ENCODE results near the gene THUMPD1.
"Not testable (repeated sequence)": the region's sequence is repeated elsewhere in the genome, so short reads cannot be mapped to it uniquely, and the experiment has no call there.

The THUMPD1 gene

DNA sequence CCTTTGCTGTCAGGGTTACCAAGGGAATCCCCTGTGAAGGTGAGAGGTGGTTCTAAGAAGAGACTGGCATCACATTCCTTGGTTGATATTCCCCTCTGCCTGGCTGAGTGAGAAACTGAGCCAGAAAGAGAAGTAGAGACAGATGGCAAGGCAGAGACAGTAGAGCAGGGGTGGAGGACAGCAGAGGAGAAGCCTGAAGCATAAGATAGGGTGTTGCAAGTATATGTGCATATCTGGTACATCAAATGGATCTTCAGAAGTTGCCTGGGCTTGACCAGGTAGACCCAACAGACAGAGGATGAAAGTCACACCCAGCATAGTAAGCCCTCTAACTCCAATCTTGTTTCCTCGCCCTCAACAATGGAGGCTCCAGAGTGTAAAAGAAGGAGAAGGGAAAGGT is 7.9 kb upstream of the THUMPD1 start:
- FAIRE-seq (no peak), DNase-seq (ENCODE audit: low spot score) (no peak)

DNA sequence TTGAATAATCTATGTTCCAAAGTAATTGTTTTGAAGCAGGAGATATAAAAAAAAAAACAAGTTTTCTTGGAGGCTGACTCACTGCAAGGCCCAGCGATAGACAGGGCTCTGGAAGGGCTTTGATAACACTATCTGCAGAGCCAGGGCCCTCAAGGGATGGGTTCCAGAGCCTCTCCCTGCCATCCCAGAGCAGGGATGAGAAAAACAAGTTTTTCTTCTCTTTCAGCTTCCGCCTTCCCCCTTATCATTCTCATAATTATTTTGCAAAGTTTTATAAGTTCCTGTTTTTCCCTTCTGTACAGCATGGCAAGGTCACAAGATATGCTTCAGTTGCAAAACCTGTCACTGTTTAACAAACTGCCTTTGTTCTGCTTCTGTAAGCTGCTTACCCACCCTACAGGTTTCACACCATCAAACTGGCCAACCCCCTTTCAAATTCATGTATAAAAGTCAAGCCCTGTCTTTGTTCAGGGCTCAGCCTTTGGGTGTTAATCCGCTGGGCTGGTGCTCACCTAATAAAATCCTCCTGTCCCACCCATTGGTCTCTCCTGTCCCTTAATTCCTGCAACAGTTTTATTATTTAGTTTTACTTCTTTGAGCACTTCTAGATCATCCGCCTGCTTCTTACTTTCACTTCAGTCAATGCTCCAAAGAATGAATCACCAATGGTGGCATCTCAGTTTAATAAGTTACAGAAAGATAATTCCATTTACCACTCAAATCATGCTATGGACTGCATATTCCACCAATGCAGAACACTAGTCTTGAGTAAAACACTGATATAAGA is 5.6 kb upstream of the THUMPD1 start:
- peak; percentile 24 for DNase-seq (ENCODE audit: low spot score)
- FAIRE-seq = peak; percentile 82

DNA sequence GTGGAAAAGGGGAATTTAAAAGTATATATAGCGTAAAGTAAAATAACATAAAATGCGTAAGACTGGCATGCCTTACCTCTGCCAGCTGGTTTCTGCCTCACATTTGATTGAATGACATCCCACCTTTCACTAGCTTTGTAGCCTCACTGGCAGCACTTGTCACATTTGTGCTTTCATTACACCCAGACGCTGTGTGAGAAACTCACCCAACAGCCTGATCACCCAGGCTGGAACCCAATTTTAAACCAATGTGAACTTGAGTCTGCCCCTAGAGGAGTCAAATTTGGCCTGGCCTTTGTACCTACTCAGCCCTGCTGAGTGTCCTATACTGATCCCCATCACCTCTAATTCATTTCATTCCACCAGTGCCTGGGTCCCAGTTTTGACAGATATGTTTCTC is 4.8 kb upstream of the THUMPD1 start:
- DNase-seq (ENCODE audit: low spot score) = no peak
- FAIRE-seq = no peak

DNA sequence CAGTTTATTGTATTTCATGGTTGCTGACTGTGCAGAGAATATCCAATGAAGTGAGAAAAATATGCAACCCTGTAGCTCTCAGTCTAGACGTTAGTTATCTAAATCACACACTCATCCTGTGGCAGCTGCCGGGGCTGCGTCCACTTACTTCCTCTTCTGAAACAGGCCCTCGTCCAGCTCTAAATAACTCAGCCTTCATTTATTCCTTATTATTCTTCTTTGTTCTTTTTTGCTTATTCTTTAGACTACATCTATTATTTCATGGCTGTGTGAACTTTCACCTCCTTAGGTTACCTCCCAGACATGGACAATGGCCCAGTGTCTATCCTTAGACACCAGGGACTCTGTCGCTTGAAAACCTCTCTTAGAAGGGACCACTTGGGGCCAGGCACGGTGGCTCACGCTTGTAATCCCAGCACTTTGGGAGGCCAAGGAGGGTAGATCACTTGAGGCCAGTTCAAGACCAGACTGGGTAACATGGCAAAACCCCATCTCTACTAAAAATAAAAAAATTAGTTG is 3.4 kb upstream of the THUMPD1 start:
- FAIRE-seq = no peak
- no peak for DNase-seq (ENCODE audit: low spot score)

DNA sequence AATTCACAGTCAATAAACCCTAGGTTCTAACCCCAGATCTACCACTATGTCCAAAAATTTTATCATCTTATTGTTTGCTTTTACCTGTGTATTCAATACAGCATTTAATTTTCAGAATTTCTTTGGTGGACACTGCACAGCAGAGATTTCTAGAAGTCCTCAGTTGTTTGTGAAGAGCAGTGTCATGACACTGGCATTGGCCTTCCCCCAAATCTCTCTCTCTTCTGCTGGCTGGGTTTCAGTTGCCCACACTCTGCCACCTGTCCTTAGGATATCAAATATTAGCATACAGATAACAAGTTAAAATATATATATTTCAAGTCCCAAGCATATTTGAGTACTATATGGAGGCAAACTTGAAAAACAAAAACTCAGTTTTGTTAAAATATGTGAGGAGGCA is 2.0 kb upstream of the THUMPD1 start:
- FAIRE-seq (no peak), DNase-seq (ENCODE audit: low spot score) (no peak)

DNA sequence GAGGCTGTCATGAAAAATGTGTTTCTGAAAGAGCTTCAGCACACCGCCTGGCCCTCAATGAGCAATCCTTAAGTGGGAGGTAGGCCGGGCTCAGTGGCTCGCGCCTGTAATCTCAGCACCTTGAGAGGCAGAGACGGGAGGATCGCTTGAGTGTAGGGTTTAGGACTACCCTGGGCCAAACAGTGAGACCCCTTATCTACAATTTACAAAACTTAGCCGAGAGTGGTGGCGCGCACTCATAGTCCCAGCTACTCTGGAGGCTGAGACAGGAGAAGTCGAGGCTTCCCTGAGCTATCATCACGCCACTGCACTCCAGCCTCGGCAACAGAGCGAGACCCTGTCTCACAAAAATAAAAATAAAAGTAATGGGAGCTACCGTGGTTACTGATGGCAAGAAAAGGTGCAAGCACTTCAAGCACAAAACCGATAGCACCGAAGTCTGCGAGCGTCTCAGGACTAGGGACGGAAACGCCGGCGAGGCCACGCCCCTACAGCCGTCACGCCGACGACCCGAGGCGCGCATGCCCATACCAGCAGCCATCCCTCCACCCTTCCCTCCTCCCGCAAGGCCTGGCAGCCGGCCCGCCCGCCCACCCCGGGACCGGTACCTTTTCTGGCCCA is 607 bp downstream of the THUMPD1 start:
- FAIRE-seq (no peak), DNase-seq (ENCODE audit: low spot score) (peak; percentile 57)

DNA sequence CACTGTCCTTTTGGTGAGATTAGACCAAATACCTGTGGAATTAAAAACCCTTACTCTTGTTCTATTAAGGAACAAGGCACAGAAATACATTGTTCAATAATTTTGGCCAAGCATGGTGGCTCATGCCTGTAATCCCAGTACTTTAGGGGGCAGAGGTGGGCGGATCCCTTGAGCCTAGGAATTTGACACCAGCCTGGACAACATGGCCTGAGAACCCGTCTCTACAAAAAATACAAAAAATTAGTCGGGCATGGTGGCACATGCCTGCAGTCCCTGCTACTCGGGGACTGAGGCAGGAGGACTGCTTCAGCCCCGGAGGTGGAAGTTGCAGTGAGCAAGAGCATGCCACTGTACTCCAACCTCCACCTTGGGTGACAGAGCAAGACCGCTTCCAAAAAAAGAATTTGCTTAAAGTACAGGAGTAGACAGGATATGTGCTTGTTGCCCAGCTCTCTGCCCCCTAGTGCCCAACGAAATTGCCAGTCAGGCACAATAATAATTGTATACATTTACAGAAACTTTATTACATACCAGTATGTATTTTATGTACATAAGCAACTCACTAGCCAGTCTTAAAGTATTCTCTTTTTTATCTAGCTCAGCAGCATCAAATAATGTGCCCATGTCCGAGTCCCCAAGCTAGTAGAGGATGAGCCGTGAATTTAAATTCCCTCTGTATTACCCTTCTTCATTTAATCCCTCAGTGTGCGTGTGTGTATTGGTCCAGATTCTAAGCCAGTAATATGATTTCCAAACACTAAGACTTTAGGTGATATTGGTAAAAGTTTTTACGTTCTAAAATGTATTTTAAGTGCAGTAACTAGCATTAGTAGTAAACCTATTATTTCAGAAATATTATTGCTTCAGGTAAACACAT is 1.4 kb downstream of the THUMPD1 start:
- peak; percentile 10 for DNase-seq (ENCODE audit: low spot score)
- FAIRE-seq = no peak

DNA sequence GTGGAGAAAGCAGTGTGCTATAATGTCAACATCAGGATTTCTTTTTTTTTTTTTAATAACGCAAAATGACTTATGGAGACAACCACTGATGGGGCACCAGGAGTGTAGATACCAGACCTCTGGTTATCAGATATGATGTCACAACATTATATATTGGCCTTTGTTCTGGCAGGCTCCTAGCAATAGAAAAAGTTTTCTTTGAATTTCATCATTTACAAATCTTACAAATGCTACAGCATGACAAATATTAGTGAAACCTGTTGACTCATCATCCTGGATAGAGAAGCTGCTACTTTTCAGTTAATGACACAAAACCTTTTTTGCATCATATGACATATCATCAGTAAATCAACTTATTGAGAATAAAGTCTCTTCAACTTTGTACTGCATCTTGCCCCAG is 6.1 kb downstream of the THUMPD1 start:
- DNase-seq (ENCODE audit: low spot score) (no peak), FAIRE-seq (no peak)

DNA sequence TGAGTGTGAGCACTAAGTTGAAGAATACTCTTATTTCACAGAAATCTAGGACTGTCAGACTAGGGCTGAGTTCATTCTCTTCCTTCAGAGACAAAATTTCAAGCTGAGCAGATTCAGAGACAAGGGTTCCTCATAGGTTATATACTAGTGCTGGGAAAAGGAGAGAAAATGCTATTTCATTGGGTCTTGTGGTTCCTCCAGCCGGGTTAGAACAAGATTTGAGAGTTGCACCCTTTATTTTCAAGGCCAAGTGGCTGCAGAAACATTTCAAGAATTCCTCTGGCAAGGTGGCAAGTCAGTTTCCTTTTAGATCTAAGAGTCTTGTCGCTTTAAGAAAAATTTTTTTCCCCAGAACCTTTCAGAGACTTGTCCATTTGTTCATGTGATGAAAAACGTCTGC is 6.8 kb downstream of the THUMPD1 start:
- FAIRE-seq (no peak), DNase-seq (ENCODE audit: low spot score) (no peak)

DNA sequence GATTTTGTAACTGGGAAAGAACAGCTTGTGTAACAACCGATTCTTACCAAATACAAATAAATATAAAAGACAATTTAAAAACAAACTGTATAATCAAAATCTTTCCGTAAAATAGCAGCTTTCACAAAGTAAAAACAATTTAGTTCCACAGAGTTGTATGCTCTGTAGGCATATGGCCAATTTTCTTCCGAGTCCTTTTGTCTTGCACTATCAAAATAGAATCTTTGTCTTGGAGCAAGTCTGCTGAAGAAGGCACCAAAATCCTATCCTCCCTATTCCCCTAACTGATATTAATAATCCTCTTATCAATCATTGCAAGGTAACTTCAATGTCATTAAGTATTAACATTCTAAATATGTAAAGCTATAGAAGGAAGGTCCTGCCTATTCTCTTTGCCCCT is 7.6 kb downstream of the THUMPD1 start:
- DNase-seq (ENCODE audit: low spot score) (no peak), FAIRE-seq (no peak)

DNA sequence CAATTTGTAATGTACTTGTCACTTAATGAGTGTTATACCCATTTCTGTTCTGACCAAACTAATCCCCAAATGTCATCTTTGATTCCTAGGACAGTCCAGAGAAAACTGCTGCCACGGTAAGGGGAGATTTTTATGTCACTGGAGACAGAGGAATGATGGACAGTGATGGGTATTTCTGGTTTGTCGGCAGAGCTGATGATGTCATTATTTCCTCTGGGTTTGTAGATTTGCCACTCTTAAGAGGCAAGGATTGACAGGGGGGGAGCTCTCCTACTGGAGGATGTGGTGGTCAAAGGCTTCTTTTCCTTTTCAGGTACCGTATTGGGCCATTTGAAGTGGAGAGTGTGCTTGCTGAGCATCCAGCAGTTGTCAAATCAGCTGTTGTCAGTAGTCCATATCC is 12.5 kb downstream of the THUMPD1 start:
- DNase-seq (ENCODE audit: low spot score) (no peak), FAIRE-seq (no peak)

DNA sequence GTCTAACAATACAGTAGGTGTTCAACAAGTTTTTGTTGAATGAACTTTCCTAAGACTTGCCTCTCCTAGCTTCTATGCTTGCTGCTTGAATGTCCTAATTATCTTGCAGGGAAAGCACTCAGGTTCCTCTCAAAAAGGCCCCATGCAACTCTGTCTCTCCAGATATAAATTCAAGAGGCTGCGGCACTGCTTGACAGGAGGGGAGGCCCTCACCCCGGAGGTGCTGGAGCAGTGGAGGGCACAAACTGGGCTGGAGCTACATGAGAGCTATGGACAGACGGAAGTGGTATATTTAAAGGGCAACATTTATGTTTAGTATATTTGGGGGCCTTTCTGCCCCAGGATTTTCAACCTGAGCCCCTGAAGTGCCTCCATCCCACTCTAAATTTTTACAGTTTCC is 14.4 kb downstream of the THUMPD1 start:
- DNase-seq (ENCODE audit: low spot score) (no peak), FAIRE-seq (no peak)

DNA sequence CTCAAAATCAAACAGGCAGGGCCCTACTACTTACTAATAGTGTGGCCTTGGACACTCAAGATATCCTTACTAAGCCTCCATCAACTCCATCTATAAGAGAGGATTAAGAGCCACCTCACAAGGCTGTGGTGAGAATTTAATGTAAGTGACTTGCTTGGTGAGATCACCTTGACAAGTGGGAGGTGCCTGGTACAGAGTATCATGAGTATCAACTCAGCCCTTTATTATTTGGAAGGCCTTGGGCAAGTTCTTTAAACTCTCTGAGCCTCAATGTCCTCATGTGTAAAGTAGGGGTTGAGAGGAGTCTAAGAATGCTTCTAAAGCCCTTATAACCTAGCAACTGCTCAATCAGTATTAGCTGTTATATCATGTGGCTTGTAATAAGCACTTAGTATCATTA is 15.0 kb downstream of the THUMPD1 start:
- FAIRE-seq (no peak), DNase-seq (ENCODE audit: low spot score) (no peak)

DNA sequence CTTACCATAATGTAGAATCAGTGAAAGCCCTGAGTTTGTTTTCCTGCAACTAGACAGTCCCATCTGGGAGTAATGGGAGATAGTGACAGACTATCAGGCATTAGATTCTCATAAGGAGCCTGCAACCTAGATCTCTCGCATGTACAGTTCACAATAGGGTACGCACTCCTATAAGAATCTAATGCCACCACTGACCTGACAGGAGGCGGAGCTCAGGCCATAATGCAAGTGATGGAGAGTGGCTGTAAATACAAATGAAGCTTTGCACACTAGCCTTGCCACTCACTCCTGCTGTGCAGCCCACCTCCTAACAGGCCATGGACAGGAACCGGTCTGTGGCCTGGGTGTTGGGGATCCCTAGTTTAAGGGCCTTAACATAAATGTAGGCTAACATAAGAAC is 21.4 kb downstream of the THUMPD1 start:
- DNase-seq (ENCODE audit: low spot score) (no peak), FAIRE-seq (no peak)

DNA sequence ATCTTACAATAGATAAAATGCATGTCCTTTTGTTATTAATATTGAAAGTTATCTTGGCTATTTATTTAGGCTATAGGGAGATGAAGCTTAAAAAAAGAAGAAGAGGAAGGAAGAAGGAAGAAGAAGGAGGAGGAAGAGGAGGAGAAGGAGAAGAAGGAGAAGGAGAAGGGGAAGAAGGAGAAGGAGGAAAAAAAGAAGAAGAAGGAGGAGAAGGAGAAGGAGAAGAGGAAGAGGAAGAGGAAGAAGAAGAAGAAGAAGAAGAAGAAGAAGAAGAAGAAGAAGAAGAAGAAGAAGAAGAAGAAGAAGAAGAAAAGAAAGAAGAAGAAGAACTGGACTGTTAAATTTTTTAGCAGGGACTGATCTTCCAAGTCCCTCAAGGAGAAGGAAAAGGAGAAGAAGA is 23.9 kb downstream of the THUMPD1 start:
- not testable (repeated sequence) for FAIRE-seq; DNase-seq (ENCODE audit: low spot score)

DNA sequence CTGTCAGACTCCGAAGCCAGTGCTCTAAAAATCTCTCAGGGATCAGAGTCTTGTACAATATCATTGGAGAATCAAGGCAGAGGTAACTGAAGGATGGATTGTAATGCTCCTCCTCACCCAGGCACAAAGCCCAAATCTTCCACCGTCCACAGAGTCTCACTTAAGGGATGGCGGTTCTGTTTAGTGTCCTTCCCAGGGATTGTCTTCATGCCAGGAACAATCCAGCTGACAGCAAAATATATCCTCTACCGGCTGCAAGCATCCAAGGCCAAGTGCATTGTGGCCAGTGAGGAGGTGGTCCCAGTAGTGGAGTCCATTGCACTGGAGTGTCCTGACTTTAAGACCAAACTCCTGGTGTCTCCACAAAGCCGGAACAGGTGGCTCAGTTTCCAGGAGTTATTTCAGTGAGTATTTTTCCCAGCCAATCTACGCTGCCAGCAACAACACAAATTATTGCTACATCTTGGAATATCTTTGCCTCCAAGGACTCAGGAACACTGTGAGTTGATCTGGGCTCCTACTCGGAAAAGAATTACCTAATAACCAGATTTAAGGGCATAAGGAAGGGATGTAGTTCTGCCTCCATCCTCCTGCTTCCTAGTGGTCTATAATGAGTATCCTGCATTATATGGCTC is 30.2 kb downstream of the THUMPD1 start:
- FAIRE-seq (no peak), DNase-seq (ENCODE audit: low spot score) (no peak)

DNA sequence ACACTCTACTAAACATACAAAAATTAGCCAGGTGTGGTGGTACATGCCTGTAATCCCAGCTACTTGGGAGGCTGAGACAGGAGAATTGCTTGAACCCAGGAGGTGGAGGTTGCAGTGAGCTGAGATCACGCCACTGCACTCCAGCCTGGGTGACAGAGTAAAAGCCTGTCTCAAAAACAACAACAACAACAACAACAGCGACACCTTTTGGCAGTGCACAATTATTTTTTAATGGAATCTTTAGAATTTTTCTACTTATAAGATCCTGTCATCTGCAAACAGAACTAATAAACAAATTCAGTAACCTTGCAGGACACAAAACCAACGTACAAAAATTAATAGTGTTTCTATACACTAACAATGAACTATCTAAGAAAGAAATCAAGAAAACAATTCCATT is 33.5 kb downstream of the THUMPD1 start:
- not testable (repeated sequence) for FAIRE-seq; DNase-seq (ENCODE audit: low spot score)

DNA sequence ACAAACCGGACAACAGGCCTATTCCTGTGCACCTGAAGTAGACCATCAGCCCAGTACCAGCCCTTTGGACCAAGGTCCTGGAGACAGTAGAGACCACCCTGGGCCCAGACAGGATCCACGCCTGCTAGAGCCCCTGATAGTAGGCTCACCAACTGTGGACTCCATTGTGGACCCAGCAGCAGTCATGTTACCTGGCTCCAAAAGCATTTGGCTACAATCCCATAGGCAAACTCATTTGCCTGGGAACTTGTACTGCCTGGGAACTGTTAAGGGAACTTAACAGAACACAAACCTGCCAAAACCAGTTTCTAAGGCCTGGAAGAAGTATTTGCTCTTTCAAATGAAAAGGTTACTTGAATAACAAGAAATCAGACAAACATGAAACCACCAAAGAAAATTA is 34.2 kb downstream of the THUMPD1 start:
- DNase-seq (ENCODE audit: low spot score) = no peak
- no peak for FAIRE-seq

DNA sequence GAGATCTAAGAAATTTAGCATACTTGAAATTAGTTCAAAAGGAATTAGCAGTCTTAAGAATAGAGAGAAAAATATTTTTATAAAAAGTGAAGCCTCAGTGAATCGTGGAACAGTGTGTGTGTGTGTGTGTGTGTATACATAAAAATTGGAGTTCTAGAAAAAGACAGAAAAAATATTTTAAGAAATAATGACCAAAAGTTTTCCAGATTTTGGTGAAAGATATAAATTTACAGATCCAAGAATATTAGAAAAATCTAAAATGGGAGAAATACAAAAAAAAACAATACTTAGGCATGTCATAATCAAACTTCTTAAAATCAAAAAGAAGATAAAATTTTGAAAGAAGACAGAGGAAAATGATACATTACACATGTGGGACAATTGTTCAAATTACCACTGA is 35.6 kb downstream of the THUMPD1 start:
- not testable (repeated sequence) for FAIRE-seq

DNA sequence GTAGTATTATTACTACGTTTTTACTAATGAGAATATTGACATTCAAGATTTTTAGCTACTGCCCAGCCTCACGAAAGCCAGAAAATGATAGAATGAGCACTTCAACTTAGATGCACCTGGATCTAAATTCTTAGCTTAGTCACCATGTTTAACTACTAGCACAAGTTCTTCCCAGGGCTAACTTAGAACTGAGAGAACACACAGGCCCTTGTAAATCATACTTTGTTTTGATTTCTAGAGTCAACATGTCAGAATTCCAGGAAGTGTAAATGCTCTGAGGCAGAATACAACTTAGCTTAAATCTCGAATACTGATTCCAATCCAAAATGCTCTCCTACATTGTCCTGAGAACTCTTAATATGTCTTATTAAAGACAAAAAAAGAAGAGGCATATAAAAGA is 37.3 kb downstream of the THUMPD1 start:
- DNase-seq (ENCODE audit: low spot score) (no peak), FAIRE-seq (no peak)

More for the DNA sequence above, 35.6 kb downstream of the THUMPD1 start:
- not testable (repeated sequence) for DNase-seq (ENCODE audit: low spot score)

DNA sequence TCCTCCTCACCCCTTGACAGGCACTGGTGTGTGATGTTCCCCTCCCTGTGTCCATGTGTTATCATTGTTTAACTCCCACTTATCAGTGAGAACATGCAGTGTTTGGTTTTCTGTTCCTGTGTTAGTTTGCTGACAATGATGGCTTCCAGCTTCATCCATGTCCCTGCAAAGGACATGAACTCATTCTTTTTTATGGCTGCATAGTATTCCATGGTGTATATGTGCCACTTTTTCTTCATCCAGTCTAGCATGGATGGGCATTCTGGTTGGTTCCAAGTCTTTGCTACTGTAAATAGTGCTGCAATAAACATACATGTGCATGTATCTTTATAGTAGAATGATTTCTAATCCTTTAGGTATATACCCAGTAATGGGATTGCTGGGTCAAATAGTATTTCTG is 39.9 kb downstream of the THUMPD1 start:
- not testable (repeated sequence) for DNase-seq (ENCODE audit: low spot score); FAIRE-seq

Measured in RCC 7860 (cell line).